GM10266 (cell line): ENCODE results near the gene CELSR3.

ENCODE experiments used
- DNase-seq: peaks from one replicate; pipeline ENCODE4 v3.0.0; 2012; ENCODE audit errors: extremely low spot score
- CTCF ChIP-seq: IDR thresholded peaks from 2 replicates; pipeline ENCODE4 v1.5.1; 2012; ENCODE audit warnings: mild to moderate bottlenecking, low read depth; ENCODE audit not compliant: control insufficient read depth, insufficient read depth; ENCODE audit errors: missing control alignments

The CELSR3 gene

DNA sequence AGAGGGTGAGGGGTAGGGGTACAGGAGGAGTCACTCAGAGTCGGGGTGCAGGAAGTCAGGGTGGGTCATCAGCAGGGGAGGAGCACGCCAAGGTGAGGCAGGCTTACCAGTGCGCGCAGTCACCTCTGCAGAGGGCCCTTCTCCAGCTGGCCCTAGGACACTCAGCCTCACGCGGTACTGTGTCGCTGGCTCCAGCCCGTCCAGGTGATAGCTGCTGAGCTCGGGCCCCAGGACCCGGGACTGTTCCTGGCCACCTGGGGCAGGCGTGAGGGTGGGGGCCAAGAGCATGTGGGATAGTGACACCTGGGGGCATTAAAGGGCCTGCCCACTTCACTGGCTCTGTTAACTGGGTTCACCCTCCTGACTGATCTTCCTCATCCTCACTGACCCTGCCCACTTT is 75.0 kb downstream of the CELSR3 start:
- DNase-seq: no peak
- no peak for TF ChIP-seq CTCF
